IPS-15b (cell line): ENCODE data around the gene ZBTB16.

ENCODE experiments used
- H3K27me3 ChIP-seq: one replicate; pipeline ENCODE4 v1.6.1; 2013; ENCODE audit warnings: low read length; ENCODE audit not compliant: control insufficient read depth, insufficient read depth
- H3K36me3 ChIP-seq: one replicate; pipeline ENCODE4 v1.6.1; 2013; ENCODE audit warnings: low read length; ENCODE audit not compliant: control insufficient read depth, insufficient read depth
- H3K4me1 ChIP-seq: one replicate; pipeline ENCODE4 v1.6.1; 2013; ENCODE audit warnings: mild to moderate bottlenecking, low read length; ENCODE audit not compliant: control insufficient read depth, insufficient read depth
- H3K4me3 ChIP-seq: one replicate; pipeline ENCODE4 v1.5.1; 2013; ENCODE audit warnings: low read depth, low read length
- H3K9ac ChIP-seq: one replicate; pipeline ENCODE4 v1.6.1; 2013; ENCODE audit warnings: low read depth, mild to moderate bottlenecking, low read length
- H3K9me3 ChIP-seq: one replicate; pipeline ENCODE4 v1.6.1; 2013; ENCODE audit warnings: mild to moderate bottlenecking, low read length; ENCODE audit not compliant: control insufficient read depth, insufficient read depth

ZBTB16 gene

GRCh38 chr11:114218508-114218907 is 159.0 kb downstream of the ZBTB16 start:
- Histone ChIP-seq H3K36me3 (no peaks in the 10 kb centered on the region), H3K4me3 (no peak overlapping the region), H3K9ac (no peak overlapping the region), H3K9me3 (no peaks in the 10 kb centered on the region), H3K4me1 (no peaks in the 10 kb centered on the region), H3K27me3 (no peaks in the 10 kb centered on the region)

GRCh38 chr11:114219559-114220349 is 160.2 kb downstream of the ZBTB16 start:
- no peaks in the 10 kb centered on the region for H3K36me3 ChIP-seq
- H3K4me1 ChIP-seq, result no peaks in the 10 kb centered on the region
- no peak overlapping the region for H3K4me3 ChIP-seq
- no peak overlapping the region for H3K9ac ChIP-seq
- no peaks in the 10 kb centered on the region for H3K9me3 ChIP-seq
- H3K27me3 ChIP-seq, result no peaks in the 10 kb centered on the region

GRCh38 chr11:114221037-114221436 is 161.5 kb downstream of the ZBTB16 start:
- no peak overlapping the region for H3K4me3 ChIP-seq
- H3K36me3 ChIP-seq, result no peaks in the 10 kb centered on the region
- no peaks in the 10 kb centered on the region for H3K4me1 ChIP-seq
- no peak overlapping the region for H3K9ac ChIP-seq
- H3K9me3 ChIP-seq, result no peaks in the 10 kb centered on the region
- H3K27me3 ChIP-seq, result no peaks in the 10 kb centered on the region

- H3K27me3 ChIP-seq, result no peaks in the 10 kb centered on the region
Measured at GRCh38 chr11:114225661-114226060, 166.2 kb downstream of the ZBTB16 start.

GRCh38 chr11:114226356-114226755 is 166.8 kb downstream of the ZBTB16 start:
- Histone ChIP-seq H3K4me3 (no peak overlapping the region), H3K36me3 (no peaks in the 10 kb centered on the region), H3K9ac (no peak overlapping the region), H3K27me3 (no peaks in the 10 kb centered on the region), H3K4me1 (peaks cover 3% of the 10 kb centered on the region), H3K9me3 (no peaks in the 10 kb centered on the region)

More at GRCh38 chr11:114225661-114226060, 166.2 kb downstream of the ZBTB16 start:
- Histone ChIP-seq H3K4me1 (peaks cover 3% of the 10 kb centered on the region), H3K9me3 (no peaks in the 10 kb centered on the region), H3K4me3 (no peak overlapping the region), H3K36me3 (no peaks in the 10 kb centered on the region), H3K9ac (no peak overlapping the region)

GRCh38 chr11:114228435-114229411 is 169.2 kb downstream of the ZBTB16 start:
- H3K4me1 ChIP-seq, result peaks cover 3% of the 10 kb centered on the region
- no peak overlapping the region for H3K4me3 ChIP-seq
- H3K9me3 ChIP-seq, result no peaks in the 10 kb centered on the region
- H3K9ac ChIP-seq, result no peak overlapping the region
- H3K27me3 ChIP-seq, result no peaks in the 10 kb centered on the region
- H3K36me3 ChIP-seq, result no peaks in the 10 kb centered on the region

GRCh38 chr11:114230031-114230704 is 170.7 kb downstream of the ZBTB16 start:
- Histone ChIP-seq H3K27me3 (no peaks in the 10 kb centered on the region), H3K4me3 (no peak overlapping the region), H3K4me1 (peaks cover 3% of the 10 kb centered on the region), H3K9ac (no peak overlapping the region), H3K36me3 (no peaks in the 10 kb centered on the region), H3K9me3 (no peaks in the 10 kb centered on the region)

- H3K27me3 ChIP-seq, result no peaks in the 10 kb centered on the region
- peaks cover 3% of the 10 kb centered on the region for H3K4me1 ChIP-seq
- no peak overlapping the region for H3K4me3 ChIP-seq
- H3K36me3 ChIP-seq, result no peaks in the 10 kb centered on the region
- H3K9me3 ChIP-seq, result no peaks in the 10 kb centered on the region
- no peak overlapping the region for H3K9ac ChIP-seq
Measured at GRCh38 chr11:114232400-114233059, 173.0 kb downstream of the ZBTB16 start.

GRCh38 chr11:114233755-114234154 is 174.2 kb downstream of the ZBTB16 start:
- no peaks in the 10 kb centered on the region for H3K9me3 ChIP-seq
- no peaks in the 10 kb centered on the region for H3K27me3 ChIP-seq
- peaks cover 3% of the 10 kb centered on the region for H3K4me1 ChIP-seq
- no peaks in the 10 kb centered on the region for H3K36me3 ChIP-seq
- no peak overlapping the region for H3K4me3 ChIP-seq
- no peak overlapping the region for H3K9ac ChIP-seq

- no peaks in the 10 kb centered on the region for H3K36me3 ChIP-seq
- no peak overlapping the region for H3K4me3 ChIP-seq
- H3K4me1 ChIP-seq, result no peaks in the 10 kb centered on the region
- no peaks in the 10 kb centered on the region for H3K9me3 ChIP-seq
- no peaks in the 10 kb centered on the region for H3K27me3 ChIP-seq
- no peak overlapping the region for H3K9ac ChIP-seq
Measured at GRCh38 chr11:114236829-114237228, 177.3 kb downstream of the ZBTB16 start.
